HepG2 (cell line): Measurements from ENCODE around the gene MYH3. TPM values are rescaled to one million over a fixed set of nuclear protein-coding genes. Genes with fewer than 3 reads are reported as not detected.

Source experiments
- ATAC-seq: fragments of 200-7000 bp; cut with Tn5 transposase; 3 replicates; pipeline ENCODE4 v1.9.1; 2020; ENCODE audit warnings: mild to moderate bottlenecking, moderate library complexity
- BruUV-seq: library from RNA; stranded (reverse); fragments of 400-500 nt; replicated peaks from 2 replicates; lab custom pipeline; 2021; lab: Mats Ljungman, UMichigan
- CTCF ChIA-PET: fragments of 300-600 bp; formaldehyde crosslinking; extraction: SDS; loops from one replicate; lab custom pipeline; 2021; ENCODE audit warnings: low total read pairs, inconsistent platforms, low intra/inter-chr PET ratio; lab: Yijun Ruan, JAX
- POLR2A ChIA-PET: fragments of 350-600 bp; sonication (Branson Sonifier 250); formaldehyde crosslinking; loops from one replicate; lab custom pipeline; 2020; ENCODE audit warnings: antibody characterized with exemption, inconsistent platforms; lab: Yijun Ruan, JAX
- DNase-seq: peaks from one replicate; pipeline ENCODE4 v3.0.0-alpha.2; 2015; ENCODE audit warnings: low spot score
- FAIRE-seq: peaks from 3 replicates; lab custom pipeline; 2011; peaks lifted over from hg19 to GRCh38; lab: Jason Lieb, UNC
- H2AFZ ChIP-seq: one replicate; pipeline ENCODE4 v1.6.1; 2011; ENCODE audit warnings: low read length, inconsistent platforms
- H3K27ac ChIP-seq: fragments of 300-600 bp; 3 replicates; pipeline ENCODE4 v1.8.0; 2011; ENCODE audit warnings: mixed run types, mild to moderate bottlenecking, mixed read lengths, low read length, inconsistent platforms; ENCODE audit not compliant: insufficient read depth; ENCODE audit errors: extremely low read length
- H3K27me3 ChIP-seq, 2 experiments: fragments of 200-600 bp in 1 of 2; 2 replicates in 1 of 2; 3 replicates in 1 of 2; pipeline versions ENCODE4 v1.6.0 to v1.8.0; 2011; ENCODE audit warnings: low read length in 2 of 2, mild to moderate bottlenecking in 2 of 2, moderate library complexity in 2 of 2, inconsistent platforms in 1 of 2; ENCODE audit not compliant: insufficient read depth in 2 of 2, control insufficient read depth in 1 of 2
- H3K36me3 ChIP-seq, 2 experiments: fragments of 200-600 bp in 1 of 2; replicated peaks in 1 of 2; 2 replicates in 1 of 2; 3 replicates in 1 of 2; pipeline versions ENCODE4 v1.5.1 to v1.8.0; 2011; ENCODE audit warnings: low read length in 2 of 2, inconsistent platforms in 1 of 2; ENCODE audit not compliant: insufficient read depth in 2 of 2, control insufficient read depth in 1 of 2
- H3K4me1 ChIP-seq: 2 replicates; pipeline ENCODE4 v1.5.1; 2012; ENCODE audit warnings: low read length, inconsistent platforms; ENCODE audit not compliant: insufficient read depth
- H3K4me2 ChIP-seq: 2 replicates; pipeline ENCODE4 v1.6.0; 2011; ENCODE audit warnings: low read depth, low read length, inconsistent platforms
- H3K4me3 ChIP-seq, 3 experiments: fragments of 200-600 bp in 1 of 3; sonication (generic), shearing (Covaris generic) in 1 of 3; replicated peaks in 1 of 3; 2 replicates each; pipeline ENCODE4 v1.5.1; 2011 to 2016; ENCODE audit warnings: low read length in 3 of 3, inconsistent platforms in 2 of 3, low read depth in 2 of 3, mild to moderate bottlenecking in 2 of 3, control low read depth in 1 of 3, mixed read lengths in 1 of 3; ENCODE audit not compliant: insufficient read depth in 1 of 3
- H3K79me2 ChIP-seq: one replicate; pipeline ENCODE4 v1.6.1; 2011; ENCODE audit warnings: low read length, inconsistent platforms; ENCODE audit not compliant: insufficient read depth
- H3K9ac ChIP-seq: 2 replicates; pipeline ENCODE4 v1.6.0; 2011; ENCODE audit warnings: mild to moderate bottlenecking, low read depth, low read length, inconsistent platforms; ENCODE audit not compliant: insufficient read depth
- H3K9me3 ChIP-seq: 2 replicates; pipeline ENCODE4 v1.5.1; 2012; ENCODE audit warnings: mild to moderate bottlenecking, low read length
- H4K20me1 ChIP-seq: 2 replicates; pipeline ENCODE4 v1.6.0; 2011; ENCODE audit warnings: inconsistent platforms, mild to moderate bottlenecking, low read length, moderate library complexity; ENCODE audit not compliant: insufficient read depth
- RCOR2 ChIP-seq: IDR thresholded peaks from 2 replicates; pipeline ENCODE4 v1.6.1; 2016; ENCODE audit warnings: missing biosample characterization, missing genetic modification reagents
- ZBTB25 ChIP-seq: IDR thresholded peaks from 2 replicates; pipeline ENCODE4 v1.6.1; 2018; ENCODE audit warnings: missing genetic modification reagents
- ZBTB43 ChIP-seq: sonication (generic); formaldehyde crosslinking; conservative IDR thresholded peaks from 2 replicates; pipeline ENCODE4 v1.4.0; 2020; ENCODE audit warnings: missing genetic modification reagents
- ZNF256 ChIP-seq: sonication (generic); formaldehyde crosslinking; conservative IDR thresholded peaks from 2 replicates; pipeline ENCODE4 v1.4.0; 2020; ENCODE audit warnings: missing genetic modification reagents
- ZNF780A ChIP-seq: sonication (generic); formaldehyde crosslinking; IDR thresholded peaks from 2 replicates; pipeline ENCODE4 v1.8.0; 2022; ENCODE audit warnings: mild to moderate bottlenecking, missing genetic modification reagents, moderate library complexity
- WGBS: methylation state at CpG from one replicate; pipeline ENCODE4 v1.1.6; 2017; ENCODE audit warnings: low lambda C conversion rate; 5-methylcytosine and 5-hydroxymethylcytosine counted together
- in situ Hi-C: cut with HindIII; loops from 2 replicates; pipeline ENCODE4 v1.10.0; 2017; ENCODE audit warnings: low pct_unique_long_range_greater_than_20kb; ENCODE audit not compliant: extremely low pct_ligation_motif_present
- intact Hi-C: fragments of 100-400 bp; cut with micrococcal nuclease; formaldehyde crosslinking; loops from one replicate; pipeline ENCODE4 v1.10.0; 2022; ENCODE audit not compliant: unreplicated experiment
- polyA plus RNA-seq, 8 experiments: library from polyadenylated mRNA; depleted of rRNA in 3 of 8; stranded (reverse) in 7 of 8; unstranded in 1 of 8; fragments of >200 nt; fragmentation: Illumina TruSeq in 4 of 8; extraction: Trizol in 4 of 8; gene quantifications; 2 replicates each; pipeline versions ENCODE4 v1.2.1 to v1.2.3, GENCODE V29; 2011 to 2016; ENCODE audit warnings: low read depth in 4 of 8, missing spikeins in 1 of 8, mixed read lengths in 1 of 8; ENCODE audit not compliant: insufficient read depth in 1 of 8
- total RNA-seq, 5 experiments: library from RNA; depleted of rRNA; stranded (reverse); fragments of >200 nt; fragmentation: Illumina TruSeq; extraction: Trizol; gene quantifications; 2 replicates each; pipeline ENCODE4 v1.2.3, GENCODE V29; 2016; ENCODE audit warnings: low read depth in 1 of 5

Gene MYH3
- total and polyA plus RNA-seq, 2 of the 13 experiments (the other 11 are each of a cell fraction or from before 2014, with no cell fraction given), result 2.5 to 4.5 TPM

GRCh38 chr17:10699856-10700255, 42.7 kb upstream of the MYH3 start:
- H3K4me3 ChIP-seq, result no peak overlapping the region
- intact Hi-C loops (loop anchor here (5.0 kb wide), 1 partner anchor 32 kb away; the partner anchor contains the start of gene TMEM220), in situ Hi-C loops (no loop called here)
- H3K27me3 ChIP-seq, result no peaks in the 10 kb centered on the region; a peak in 1 of 5 replicates
- CTCF ChIA-PET, result no interaction called here
- H3K36me3 ChIP-seq, result peaks cover 3 to 6% of the 10 kb centered on the region in 2 experiments; a peak in 2 of 5 replicates
- no peak overlapping the region for H3K27ac ChIP-seq
- no peak overlapping the region for H2AFZ ChIP-seq
- ATAC-seq (no peak), DNase-seq (no peak), FAIRE-seq (no peak)
- WGBS, result 100% methylated on average over 1 of the region's 1 CpG
- POLR2A ChIA-PET, result interaction anchor here (0.8 kb wide), 1 partner anchor 31 kb away, joined by 4 read pairs; no protein-coding TSS in a partner anchor
- BruUV-seq, result no TSS peak
- no peak overlapping the region for H3K9ac ChIP-seq
- H3K79me2 ChIP-seq, result peaks cover 26% of the 10 kb centered on the region
- no peaks in the 10 kb centered on the region for H3K9me3 ChIP-seq
- TF ChIP-seq ZBTB25 (CRISPR knock-in tag), result no peak
- TF ChIP-seq ZNF780A, result no peak
- H3K4me2 ChIP-seq, result no peak overlapping the region
- H3K4me1 ChIP-seq, result peaks cover 19% of the 10 kb centered on the region
- no peaks in the 10 kb centered on the region for H4K20me1 ChIP-seq

- Histone ChIP-seq H3K9me3 (no peaks in the 10 kb centered on the region), H3K4me2 (peak overlapping the region; percentile 98), H4K20me1 (no peaks in the 10 kb centered on the region), H3K9ac (peak overlapping the region; percentile 92), H3K4me1 (peaks cover 29% of the 10 kb centered on the region), H3K27ac (peak overlapping the region; percentile 84), H3K79me2 (peaks cover 35% of the 10 kb centered on the region), H3K36me3 (peaks cover 3 to 11% of the 10 kb centered on the region in 2 experiments; a peak in 3 of 5 replicates), H3K27me3 (no peaks in the 10 kb centered on the region; a peak in 1 of 5 replicates)
- ATAC-seq (no peak), DNase-seq (peak; percentile 10), FAIRE-seq (peak; percentile 64)
- WGBS, result 4% methylated on average over 18 of the region's 18 CpGs
- TF ChIP-seq RCOR2 (CRISPR knock-in tag), result no peak
- 0 out of 2 replicates have a peak, but pooled peaks have one; percentile 25 for TF ChIP-seq ZNF256 (CRISPR knock-in tag)
- TF ChIP-seq ZBTB43 (CRISPR knock-in tag), result 0 out of 2 replicates have a peak, but pooled peaks have one; percentile 28
- TF ChIP-seq, all 625 proteins: peak for 2
- Histone ChIP-seq H2AFZ (peak overlapping the region; percentile 43), H3K4me3 (peak overlapping the region; percentile 89 to 98 (median 96))
- POLR2A ChIA-PET, result interaction anchor here (1.0 kb wide), 1 partner anchor 32 kb away, joined by 3 read pairs; no protein-coding TSS in a partner anchor
- intact Hi-C loops, result loop anchor here (5.0 kb wide), 1 partner anchor 34 kb away; the partner anchor contains the start of gene TMEM220
- BruUV-seq, result TSS peak; percentile 81
- in situ Hi-C loops, result no loop called here
- CTCF ChIA-PET, result no interaction called here
Measured at GRCh38 chr17:10698096-10698818, 41.1 kb upstream of the MYH3 start.
